Liver (tissue), 3 donors: ENCODE data around the gene HVCN1.

Source experiments
- EGR1 ChIP-seq, 2 donors: IDR thresholded peaks; 2 replicates each; pipeline ENCODE4 v1.6.1; 2016 to 2018; ENCODE audit warnings: antibody characterized with exemption in 2 of 2, low read depth in 2 of 2
- FOXA1 ChIP-seq: IDR thresholded peaks from 2 replicates; pipeline ENCODE4 v1.6.1; 2016; ENCODE audit warnings: antibody characterized with exemption
- JUND ChIP-seq, 2 donors: IDR thresholded peaks; 2 replicates each; pipeline ENCODE4 v1.6.1; 2016; ENCODE audit warnings: antibody characterized with exemption in 2 of 2
- RAD21 ChIP-seq, 2 donors: IDR thresholded peaks; 2 replicates each; pipeline ENCODE4 v1.6.1; 2016; ENCODE audit warnings: antibody characterized with exemption in 2 of 2, mild to moderate bottlenecking in 2 of 2
- RXRA ChIP-seq, 2 donors: IDR thresholded peaks; 2 replicates each; pipeline ENCODE4 v1.6.1; 2017 to 2018; ENCODE audit warnings: antibody characterized with exemption in 2 of 2, mild to moderate bottlenecking in 1 of 2
- TAF1 ChIP-seq: conservative IDR thresholded peaks from 2 replicates; pipeline ENCODE4 v1.6.1; 2016; ENCODE audit warnings: antibody characterized with exemption, mild to moderate bottlenecking
- YY1 ChIP-seq: IDR thresholded peaks from 2 replicates; pipeline ENCODE4 v1.6.1; 2016; ENCODE audit warnings: antibody characterized with exemption, mild to moderate bottlenecking
- TF ChIP-seq, protein P1 (sequence below): fragments of 150-350 bp; IDR thresholded peaks from 2 replicates; pipeline ENCODE4 v1.5.1; 2017; ENCODE audit warnings: improper control_type of control experiment, low read depth, low read length; ENCODE audit not compliant: missing input control
- TF ChIP-seq, protein P2 (sequence below): IDR thresholded peaks from 2 replicates; pipeline ENCODE4 v1.6.1; 2016; ENCODE audit warnings: antibody characterized with exemption
- TF ChIP-seq, protein P3 (sequence below): IDR thresholded peaks from 2 replicates; pipeline ENCODE4 v1.6.1; 2016; ENCODE audit warnings: antibody characterized with exemption, mild to moderate bottlenecking
- donor health status: healthy.
- donor health status: healthy.

DNA sequence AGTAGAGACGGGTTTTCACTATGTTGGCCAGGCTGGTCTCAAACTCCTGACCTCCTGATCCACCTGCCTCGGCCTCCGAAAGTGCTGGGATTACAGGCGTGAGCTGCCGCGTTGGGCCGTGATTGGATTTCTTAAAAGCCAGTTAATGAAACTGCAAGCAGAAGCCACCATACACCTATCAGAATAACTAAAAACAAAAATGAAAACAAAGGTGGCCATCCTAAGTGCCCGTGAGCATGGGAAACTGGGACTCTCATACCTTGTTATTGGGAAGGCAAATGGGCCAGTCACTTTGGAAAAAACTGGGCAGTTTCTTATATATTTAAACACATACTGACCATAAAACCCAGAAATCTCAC is 82.7 kb downstream of the HVCN1 start:
- TF ChIP-seq FOXA1 (no peak), JUND (IDR thresholded peaks at IDR 0.05) (no peak), RAD21 (IDR thresholded peaks at IDR 0.05) (no peak), RXRA (IDR thresholded peaks at IDR 0.05) (no peak), YY1 (no peak), TAF1 (no peak), EGR1 (IDR thresholded peaks at IDR 0.05; ENCODE audit: low read depth in 2 of 2) (no peak)
- TF ChIP-seq, protein P1, sequence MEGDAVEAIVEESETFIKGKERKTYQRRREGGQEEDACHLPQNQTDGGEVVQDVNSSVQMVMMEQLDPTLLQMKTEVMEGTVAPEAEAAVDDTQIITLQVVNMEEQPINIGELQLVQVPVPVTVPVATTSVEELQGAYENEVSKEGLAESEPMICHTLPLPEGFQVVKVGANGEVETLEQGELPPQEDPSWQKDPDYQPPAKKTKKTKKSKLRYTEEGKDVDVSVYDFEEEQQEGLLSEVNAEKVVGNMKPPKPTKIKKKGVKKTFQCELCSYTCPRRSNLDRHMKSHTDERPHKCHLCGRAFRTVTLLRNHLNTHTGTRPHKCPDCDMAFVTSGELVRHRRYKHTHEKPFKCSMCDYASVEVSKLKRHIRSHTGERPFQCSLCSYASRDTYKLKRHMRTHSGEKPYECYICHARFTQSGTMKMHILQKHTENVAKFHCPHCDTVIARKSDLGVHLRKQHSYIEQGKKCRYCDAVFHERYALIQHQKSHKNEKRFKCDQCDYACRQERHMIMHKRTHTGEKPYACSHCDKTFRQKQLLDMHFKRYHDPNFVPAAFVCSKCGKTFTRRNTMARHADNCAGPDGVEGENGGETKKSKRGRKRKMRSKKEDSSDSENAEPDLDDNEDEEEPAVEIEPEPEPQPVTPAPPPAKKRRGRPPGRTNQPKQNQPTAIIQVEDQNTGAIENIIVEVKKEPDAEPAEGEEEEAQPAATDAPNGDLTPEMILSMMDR, result no peak
- TF ChIP-seq, protein P2, sequence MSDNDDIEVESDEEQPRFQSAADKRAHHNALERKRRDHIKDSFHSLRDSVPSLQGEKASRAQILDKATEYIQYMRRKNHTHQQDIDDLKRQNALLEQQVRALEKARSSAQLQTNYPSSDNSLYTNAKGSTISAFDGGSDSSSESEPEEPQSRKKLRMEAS, result no peak
- TF ChIP-seq, protein P3, sequence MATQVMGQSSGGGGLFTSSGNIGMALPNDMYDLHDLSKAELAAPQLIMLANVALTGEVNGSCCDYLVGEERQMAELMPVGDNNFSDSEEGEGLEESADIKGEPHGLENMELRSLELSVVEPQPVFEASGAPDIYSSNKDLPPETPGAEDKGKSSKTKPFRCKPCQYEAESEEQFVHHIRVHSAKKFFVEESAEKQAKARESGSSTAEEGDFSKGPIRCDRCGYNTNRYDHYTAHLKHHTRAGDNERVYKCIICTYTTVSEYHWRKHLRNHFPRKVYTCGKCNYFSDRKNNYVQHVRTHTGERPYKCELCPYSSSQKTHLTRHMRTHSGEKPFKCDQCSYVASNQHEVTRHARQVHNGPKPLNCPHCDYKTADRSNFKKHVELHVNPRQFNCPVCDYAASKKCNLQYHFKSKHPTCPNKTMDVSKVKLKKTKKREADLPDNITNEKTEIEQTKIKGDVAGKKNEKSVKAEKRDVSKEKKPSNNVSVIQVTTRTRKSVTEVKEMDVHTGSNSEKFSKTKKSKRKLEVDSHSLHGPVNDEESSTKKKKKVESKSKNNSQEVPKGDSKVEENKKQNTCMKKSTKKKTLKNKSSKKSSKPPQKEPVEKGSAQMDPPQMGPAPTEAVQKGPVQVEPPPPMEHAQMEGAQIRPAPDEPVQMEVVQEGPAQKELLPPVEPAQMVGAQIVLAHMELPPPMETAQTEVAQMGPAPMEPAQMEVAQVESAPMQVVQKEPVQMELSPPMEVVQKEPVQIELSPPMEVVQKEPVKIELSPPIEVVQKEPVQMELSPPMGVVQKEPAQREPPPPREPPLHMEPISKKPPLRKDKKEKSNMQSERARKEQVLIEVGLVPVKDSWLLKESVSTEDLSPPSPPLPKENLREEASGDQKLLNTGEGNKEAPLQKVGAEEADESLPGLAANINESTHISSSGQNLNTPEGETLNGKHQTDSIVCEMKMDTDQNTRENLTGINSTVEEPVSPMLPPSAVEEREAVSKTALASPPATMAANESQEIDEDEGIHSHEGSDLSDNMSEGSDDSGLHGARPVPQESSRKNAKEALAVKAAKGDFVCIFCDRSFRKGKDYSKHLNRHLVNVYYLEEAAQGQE, result no peak
